Neural cell (in vitro differentiated cells): ENCODE measurements around the gene ARID1B. TPM values are rescaled to one million over a fixed set of nuclear protein-coding genes. Genes with fewer than 3 reads are reported as not detected.

Experiments used
- H2AFZ ChIP-seq: fragments of 200-600, 300-800 bp; sonication (generic), shearing (Covaris generic); 2 replicates; pipeline ENCODE4 v1.6.0; 2014; ENCODE audit warnings: low read depth, mild to moderate bottlenecking, antibody characterized with exemption, low read length, moderate library complexity
- H3F3A ChIP-seq: fragments of 200-600 bp; shearing (Covaris generic); 2 replicates; pipeline ENCODE4 v1.6.1; 2016; ENCODE audit warnings: mild to moderate bottlenecking, moderate library complexity, mixed read lengths, antibody characterized with exemption, low read length; ENCODE audit not compliant: insufficient read depth, poor library complexity, severe bottlenecking
- H3K27ac ChIP-seq: fragments of 200-600, 300-800 bp; sonication (generic), shearing (Covaris generic); 2 replicates; pipeline ENCODE4 v1.5.1; 2014; ENCODE audit warnings: mild to moderate bottlenecking, low read length, moderate library complexity
- H3K27me3 ChIP-seq: fragments of 300-800, 200-600 bp; sonication (generic), shearing (Covaris generic); 2 replicates; pipeline ENCODE4 v1.6.0; 2014; ENCODE audit warnings: mild to moderate bottlenecking, low read depth, low read length, moderate library complexity; ENCODE audit not compliant: insufficient read depth
- H3K36me3 ChIP-seq: fragments of 300-800, 200-600 bp; sonication (generic), shearing (Covaris generic); 2 replicates; pipeline ENCODE4 v1.5.1; 2014; ENCODE audit warnings: mild to moderate bottlenecking, antibody characterized with exemption, low read length, moderate library complexity; ENCODE audit not compliant: insufficient read depth
- H3K4me2 ChIP-seq: fragments of 300-800, 200-600 bp; sonication (generic), shearing (Covaris generic); 2 replicates; pipeline ENCODE4 v1.6.0; 2014; ENCODE audit warnings: mild to moderate bottlenecking, low read length
- H3K4me3 ChIP-seq: fragments of 300-800, 200-600 bp; sonication (generic), shearing (Covaris generic); 2 replicates; pipeline ENCODE4 v1.5.1; 2014; ENCODE audit warnings: mild to moderate bottlenecking, low read length, moderate library complexity
- H3K79me2 ChIP-seq: fragments of 200-600 bp; shearing (Covaris generic); replicated peaks from 2 replicates; pipeline ENCODE4 v1.6.0; 2014; ENCODE audit warnings: mild to moderate bottlenecking, low read length, moderate library complexity; ENCODE audit not compliant: insufficient read depth
- H3K9ac ChIP-seq: fragments of 300-800, 200-600 bp; sonication (generic), shearing (Covaris generic); 2 replicates; pipeline ENCODE4 v1.6.1; 2016; ENCODE audit warnings: mild to moderate bottlenecking, low read length, mixed read lengths
- H3K9me2 ChIP-seq: fragments of 200-600 bp; shearing (Covaris generic); 2 replicates; pipeline ENCODE4 v1.6.1; 2016; ENCODE audit warnings: mild to moderate bottlenecking, low read length, mixed read lengths; ENCODE audit not compliant: insufficient read depth
- H3K9me3 ChIP-seq: fragments of 200-600, 300-800 bp; sonication (generic), shearing (Covaris generic); 2 replicates; pipeline ENCODE4 v1.6.1; 2016; ENCODE audit warnings: mild to moderate bottlenecking, mixed run types, low read length, moderate library complexity, mixed read lengths
- H4K20me1 ChIP-seq: fragments of 200-600 bp; shearing (Covaris generic); 2 replicates; pipeline ENCODE4 v1.6.1; 2016; ENCODE audit warnings: mild to moderate bottlenecking, mixed run types; ENCODE audit not compliant: insufficient read depth
- CTCF ChIP-seq: fragments of 450-650 bp; IDR thresholded peaks from 2 replicates; pipeline ENCODE4 v1.5.1; 2014; ENCODE audit warnings: antibody characterized with exemption, mild to moderate bottlenecking, moderate library complexity; ENCODE audit not compliant: poor library complexity, severe bottlenecking
- EP300 ChIP-seq: fragments of 450-650 bp; conservative IDR thresholded peaks from 2 replicates; pipeline ENCODE4 v1.6.1; 2014; ENCODE audit warnings: antibody characterized with exemption, mild to moderate bottlenecking, moderate library complexity; ENCODE audit not compliant: poor library complexity, severe bottlenecking
- EZH2 ChIP-seq: fragments of 200-600, 300-800 bp; shearing (Covaris generic), sonication (generic); IDR thresholded peaks from 2 replicates; pipeline ENCODE4 v1.6.1; 2014; ENCODE audit warnings: antibody characterized with exemption, low read length, borderline replicate concordance, mild to moderate bottlenecking; ENCODE audit not compliant: insufficient read depth, poor library complexity, severe bottlenecking
- MXI1 ChIP-seq: fragments of 450-650 bp; conservative IDR thresholded peaks from 2 replicates; pipeline ENCODE4 v1.6.1; 2014; ENCODE audit warnings: antibody characterized with exemption, mild to moderate bottlenecking; ENCODE audit not compliant: poor library complexity, severe bottlenecking
- POLR2AphosphoS5 ChIP-seq: IDR thresholded peaks from 2 replicates; pipeline ENCODE4 v1.6.1; 2012
- RAD21 ChIP-seq: fragments of 450-650 bp; conservative IDR thresholded peaks from 2 replicates; pipeline ENCODE4 v1.6.1; 2014; ENCODE audit warnings: antibody characterized with exemption, mild to moderate bottlenecking, moderate library complexity
- SMC3 ChIP-seq: fragments of 450-650 bp; conservative IDR thresholded peaks from 2 replicates; pipeline ENCODE4 v1.6.1; 2014; ENCODE audit warnings: antibody characterized with exemption, mild to moderate bottlenecking, moderate library complexity; ENCODE audit not compliant: poor library complexity
- TAF1 ChIP-seq: IDR thresholded peaks from 2 replicates; pipeline ENCODE4 v1.6.1; 2012; ENCODE audit warnings: low read depth
- polyA plus RNA-seq: library from polyadenylated mRNA; depleted of rRNA; stranded (reverse); fragments of >200 nt; gene quantifications from 2 replicates; pipeline ENCODE4 v1.2.3, GENCODE V29; 2014
- TF ChIP-seq, protein P1 (sequence below): IDR thresholded peaks from 2 replicates; pipeline ENCODE4 v1.6.1; 2012; ENCODE audit warnings: borderline replicate concordance

Gene ARID1B
- polyA plus RNA-seq, 1 donor from 2014 or later, result 35.0 TPM

- no peaks in the 10 kb centered on the region for H3K9me2 ChIP-seq
- no peaks in the 10 kb centered on the region for H3K9me3 ChIP-seq
- no peaks in the 10 kb centered on the region for H3K36me3 ChIP-seq
- H3K9ac ChIP-seq, result no peak overlapping the region
- no peaks in the 10 kb centered on the region for H4K20me1 ChIP-seq
- no peak for TF ChIP-seq TAF1
- TF ChIP-seq CTCF, result no peak
- TF ChIP-seq EZH2, result no peak
- TF ChIP-seq, protein P1, sequence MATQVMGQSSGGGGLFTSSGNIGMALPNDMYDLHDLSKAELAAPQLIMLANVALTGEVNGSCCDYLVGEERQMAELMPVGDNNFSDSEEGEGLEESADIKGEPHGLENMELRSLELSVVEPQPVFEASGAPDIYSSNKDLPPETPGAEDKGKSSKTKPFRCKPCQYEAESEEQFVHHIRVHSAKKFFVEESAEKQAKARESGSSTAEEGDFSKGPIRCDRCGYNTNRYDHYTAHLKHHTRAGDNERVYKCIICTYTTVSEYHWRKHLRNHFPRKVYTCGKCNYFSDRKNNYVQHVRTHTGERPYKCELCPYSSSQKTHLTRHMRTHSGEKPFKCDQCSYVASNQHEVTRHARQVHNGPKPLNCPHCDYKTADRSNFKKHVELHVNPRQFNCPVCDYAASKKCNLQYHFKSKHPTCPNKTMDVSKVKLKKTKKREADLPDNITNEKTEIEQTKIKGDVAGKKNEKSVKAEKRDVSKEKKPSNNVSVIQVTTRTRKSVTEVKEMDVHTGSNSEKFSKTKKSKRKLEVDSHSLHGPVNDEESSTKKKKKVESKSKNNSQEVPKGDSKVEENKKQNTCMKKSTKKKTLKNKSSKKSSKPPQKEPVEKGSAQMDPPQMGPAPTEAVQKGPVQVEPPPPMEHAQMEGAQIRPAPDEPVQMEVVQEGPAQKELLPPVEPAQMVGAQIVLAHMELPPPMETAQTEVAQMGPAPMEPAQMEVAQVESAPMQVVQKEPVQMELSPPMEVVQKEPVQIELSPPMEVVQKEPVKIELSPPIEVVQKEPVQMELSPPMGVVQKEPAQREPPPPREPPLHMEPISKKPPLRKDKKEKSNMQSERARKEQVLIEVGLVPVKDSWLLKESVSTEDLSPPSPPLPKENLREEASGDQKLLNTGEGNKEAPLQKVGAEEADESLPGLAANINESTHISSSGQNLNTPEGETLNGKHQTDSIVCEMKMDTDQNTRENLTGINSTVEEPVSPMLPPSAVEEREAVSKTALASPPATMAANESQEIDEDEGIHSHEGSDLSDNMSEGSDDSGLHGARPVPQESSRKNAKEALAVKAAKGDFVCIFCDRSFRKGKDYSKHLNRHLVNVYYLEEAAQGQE, result no peak
- no peak overlapping the region for H3K4me3 ChIP-seq
- no peak overlapping the region for H3K4me2 ChIP-seq
- H3K27me3 ChIP-seq, result no peaks in the 10 kb centered on the region
- H3F3A ChIP-seq, result no peaks in the 10 kb centered on the region
- no peak overlapping the region for H2AFZ ChIP-seq
- peaks cover 7% of the 10 kb centered on the region for H3K79me2 ChIP-seq
- H3K27ac ChIP-seq, result no peak overlapping the region
Measured at GRCh38 chr6:157058574-157058973, 281.4 kb downstream of the ARID1B start.

DNA sequence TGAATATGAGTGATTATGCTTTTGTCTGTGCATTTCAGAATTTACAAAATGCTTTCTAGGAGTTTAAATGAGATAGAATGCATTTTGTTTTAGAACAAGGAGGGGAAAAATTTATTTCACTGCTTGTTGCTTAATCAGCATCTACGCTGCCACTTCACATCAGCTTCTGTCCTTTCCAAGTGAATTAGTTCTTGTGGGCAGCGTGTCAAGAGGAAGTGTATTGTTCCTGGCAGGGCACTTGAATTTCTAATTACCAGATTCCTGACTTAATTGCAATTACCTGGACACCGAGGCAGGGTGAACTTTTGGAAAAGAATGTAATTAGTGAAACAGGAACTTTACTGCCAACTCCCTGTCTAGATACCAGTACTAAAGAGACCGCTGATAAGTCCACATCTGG lies 282.6 kb downstream of the ARID1B start:
- Histone ChIP-seq H2AFZ (no peak overlapping the region), H3K9me2 (no peaks in the 10 kb centered on the region), H3K36me3 (no peaks in the 10 kb centered on the region), H3K9me3 (no peaks in the 10 kb centered on the region), H3K4me2 (no peak overlapping the region), H3K27ac (no peak overlapping the region), H4K20me1 (no peaks in the 10 kb centered on the region), H3K79me2 (peaks cover 9% of the 10 kb centered on the region), H3K9ac (no peak overlapping the region), H3F3A (no peaks in the 10 kb centered on the region), H3K27me3 (no peaks in the 10 kb centered on the region), H3K4me3 (no peak overlapping the region)
- TF ChIP-seq RAD21 (no peak), CTCF (no peak), EZH2 (no peak), EP300 (no peak), MXI1 (no peak), TAF1 (no peak), POLR2AphosphoS5 (no peak), SMC3 (no peak)
- TF ChIP-seq, protein P1, result no peak
